Neural crest cell (in vitro differentiated cells): ENCODE measurements around the gene CALCR. TPM values are rescaled to one million over a fixed set of nuclear protein-coding genes. Genes with fewer than 3 reads are reported as not detected.

Experiments
- DNase-seq: peaks from one replicate; pipeline ENCODE4 v3.0.0; 2021; ENCODE audit warnings: low read depth, mixed read lengths, low spot score
- H3K27ac Mint-ChIP-seq: one replicate; pipeline ENCODE4 v1.8.0; 2021; ENCODE audit warnings: mild to moderate bottlenecking, mixed read lengths; ENCODE audit not compliant: unreplicated experiment
- H3K27me3 Mint-ChIP-seq: 2 replicates; pipeline ENCODE4 v1.8.0; 2021; ENCODE audit warnings: low read depth, mild to moderate bottlenecking, mixed read lengths
- H3K36me3 Mint-ChIP-seq: 2 replicates; pipeline ENCODE4 v1.8.0; 2021; ENCODE audit warnings: low read depth, mild to moderate bottlenecking, mixed read lengths
- H3K4me1 Mint-ChIP-seq: 2 replicates; pipeline ENCODE4 v1.8.0; 2021; ENCODE audit warnings: mixed read lengths
- H3K4me3 Mint-ChIP-seq: one replicate; pipeline ENCODE4 v1.8.0; 2021; ENCODE audit warnings: mild to moderate bottlenecking, mixed read lengths
- H3K9me3 Mint-ChIP-seq: 2 replicates; pipeline ENCODE4 v1.8.0; 2021; ENCODE audit warnings: mixed read lengths
- CTCF ChIP-seq: fragments of 200-600 bp; sonication (generic); conservative IDR thresholded peaks from 2 replicates; pipeline ENCODE4 v1.5.0; 2021; ENCODE audit warnings: antibody characterized with exemption, mild to moderate bottlenecking
- total RNA-seq: library from RNA; stranded (reverse); gene quantifications from 2 replicates; pipeline ENCODE4 v1.2.1, GENCODE V29; 2021

CALCR gene
- total RNA-seq, 1 donor from 2014 or later: 0.07 TPM

DNA sequence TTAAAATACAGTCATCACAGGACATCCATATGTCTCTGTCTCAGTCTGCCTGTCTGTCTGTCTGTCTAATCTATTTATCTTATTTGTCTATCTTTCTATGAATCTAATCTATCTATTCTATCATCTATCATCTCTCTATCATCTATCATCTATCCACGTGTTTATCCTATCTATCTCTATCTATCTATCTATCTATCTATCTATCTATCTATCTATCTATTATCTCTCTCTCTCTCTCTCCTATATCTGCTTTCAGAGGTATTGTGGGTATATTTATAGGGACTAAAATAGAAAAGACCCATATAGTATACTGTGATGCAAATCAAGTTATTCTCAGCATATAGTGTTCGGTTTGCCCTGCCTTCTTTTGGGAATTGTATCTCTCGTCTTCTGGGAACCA is 174.9 kb downstream of the CALCR start:
- no peaks in the 10 kb centered on the region for H3K27me3 Mint-ChIP-seq
- no peak overlapping the region for H3K4me3 Mint-ChIP-seq
- peaks cover 13% of the 10 kb centered on the region for H3K9me3 Mint-ChIP-seq
- no peak for DNase-seq
- H3K27ac Mint-ChIP-seq: no peak overlapping the region
- no peak for TF ChIP-seq CTCF
- no peaks in the 10 kb centered on the region for H3K4me1 Mint-ChIP-seq
- H3K36me3 Mint-ChIP-seq: no peaks in the 10 kb centered on the region

GRCh38 chr7:93392984-93393383 is 181.5 kb downstream of the CALCR start:
- Mint-ChIP-seq H3K4me1 (no peaks in the 10 kb centered on the region), H3K36me3 (no peaks in the 10 kb centered on the region), H3K27ac (no peak overlapping the region), H3K9me3 (no peaks in the 10 kb centered on the region), H3K27me3 (peaks cover 4% of the 10 kb centered on the region), H3K4me3 (no peak overlapping the region)
- no peak for TF ChIP-seq CTCF
- no peak for DNase-seq

- Mint-ChIP-seq H3K36me3 (no peaks in the 10 kb centered on the region), H3K4me3 (no peak overlapping the region), H3K27me3 (peaks cover 15% of the 10 kb centered on the region), H3K4me1 (no peaks in the 10 kb centered on the region), H3K27ac (no peak overlapping the region), H3K9me3 (no peaks in the 10 kb centered on the region)
- no peak for DNase-seq
- TF ChIP-seq CTCF: no peak
Observed at GRCh38 chr7:93390660-93391059, 183.9 kb downstream of the CALCR start.

- no peaks in the 10 kb centered on the region for H3K36me3 Mint-ChIP-seq
- no peak overlapping the region for H3K4me3 Mint-ChIP-seq
- H3K27ac Mint-ChIP-seq: no peak overlapping the region
- H3K9me3 Mint-ChIP-seq: no peaks in the 10 kb centered on the region
- peaks cover 32% of the 10 kb centered on the region for H3K27me3 Mint-ChIP-seq
- DNase-seq: no peak
- no peak for TF ChIP-seq CTCF
- no peaks in the 10 kb centered on the region for H3K4me1 Mint-ChIP-seq
Observed at GRCh38 chr7:93382362-93382761, 192.2 kb downstream of the CALCR start.

DNA sequence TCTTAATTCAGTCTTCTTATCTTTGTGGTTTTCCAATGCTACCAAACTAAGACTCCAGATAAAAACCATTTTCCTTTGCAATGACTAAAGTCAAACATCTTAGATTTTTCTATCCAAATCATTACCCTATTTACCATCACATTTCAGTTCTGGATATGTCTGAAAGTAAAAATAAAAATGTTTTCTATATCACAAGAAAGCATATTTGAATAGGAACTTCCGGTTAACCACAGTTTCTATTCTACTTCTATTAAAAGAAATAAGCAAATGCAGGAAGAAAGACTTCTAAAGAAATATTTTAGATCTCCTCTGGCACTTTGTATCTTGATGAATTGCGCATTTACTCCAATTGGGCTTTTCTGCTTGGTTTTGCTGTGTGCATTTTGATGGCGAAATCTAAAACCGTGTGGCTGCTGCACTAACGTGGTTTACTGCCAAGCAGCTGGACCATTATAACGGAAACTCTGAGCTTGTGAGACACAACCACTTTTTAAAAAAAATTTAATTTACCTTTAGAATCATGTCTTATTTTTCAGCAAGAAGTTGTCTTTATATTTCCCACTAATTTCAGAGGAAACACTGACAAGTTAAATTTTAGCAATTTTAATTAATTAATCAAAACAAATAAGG is 196.3 kb downstream of the CALCR start:
- H3K27ac Mint-ChIP-seq: no peak overlapping the region
- no peak for TF ChIP-seq CTCF
- no peaks in the 10 kb centered on the region for H3K4me1 Mint-ChIP-seq
- DNase-seq: no peak
- no peaks in the 10 kb centered on the region for H3K36me3 Mint-ChIP-seq
- H3K9me3 Mint-ChIP-seq: no peaks in the 10 kb centered on the region
- no peak overlapping the region for H3K4me3 Mint-ChIP-seq
- H3K27me3 Mint-ChIP-seq: peaks cover 15% of the 10 kb centered on the region
